Suprapubic skin (tissue), 4 donors: ENCODE results near the gene MED28.

Experiments used
- EP300 ChIP-seq: sonication (generic); formaldehyde crosslinking; IDR thresholded peaks from one replicate; pipeline ENCODE4 v1.6.1; 2017; ENCODE audit warnings: antibody characterized with exemption
- POLR2AphosphoS5 ChIP-seq, 3 donors: sonication (generic); formaldehyde crosslinking; IDR thresholded peaks; one replicate each; pipeline ENCODE4 v1.6.1; 2017; ENCODE audit warnings: antibody characterized with exemption in 3 of 3
- TF ChIP-seq, protein P1 (sequence below), 2 donors: fragments of 200-600 bp in 1 of 2; fragments of 450-650 bp in 1 of 2; sonication (generic) in 1 of 2; IDR thresholded peaks; one replicate each; pipeline ENCODE4 v1.5.1; 2016 to 2019; ENCODE audit warnings: antibody characterized with exemption in 2 of 2, mild to moderate bottlenecking in 1 of 2, moderate library complexity in 1 of 2

DNA sequence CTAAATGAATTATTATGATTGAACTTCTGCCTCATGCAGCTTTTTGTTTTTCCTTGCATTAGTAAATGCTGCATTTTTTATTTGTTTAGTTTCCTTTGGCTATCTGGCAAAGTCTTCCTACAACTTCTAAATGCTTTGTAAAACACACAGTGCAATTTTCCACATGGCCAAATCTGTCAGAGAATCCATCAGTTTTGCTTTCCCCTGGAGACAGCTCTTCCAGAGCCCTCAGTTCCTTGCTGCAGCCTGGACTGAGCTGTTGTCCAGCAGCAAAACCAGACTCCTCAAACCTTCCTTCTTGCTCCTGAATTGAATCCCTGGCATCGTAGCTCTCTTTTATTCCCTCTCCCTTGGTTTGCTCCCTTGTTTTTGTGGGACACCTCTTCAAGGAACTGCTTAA lies 42.6 kb downstream of the MED28 start:
- no peak for TF ChIP-seq EP300
- no peak for TF ChIP-seq POLR2AphosphoS5 (IDR thresholded peaks at IDR 0.05)
- TF ChIP-seq, protein P1, sequence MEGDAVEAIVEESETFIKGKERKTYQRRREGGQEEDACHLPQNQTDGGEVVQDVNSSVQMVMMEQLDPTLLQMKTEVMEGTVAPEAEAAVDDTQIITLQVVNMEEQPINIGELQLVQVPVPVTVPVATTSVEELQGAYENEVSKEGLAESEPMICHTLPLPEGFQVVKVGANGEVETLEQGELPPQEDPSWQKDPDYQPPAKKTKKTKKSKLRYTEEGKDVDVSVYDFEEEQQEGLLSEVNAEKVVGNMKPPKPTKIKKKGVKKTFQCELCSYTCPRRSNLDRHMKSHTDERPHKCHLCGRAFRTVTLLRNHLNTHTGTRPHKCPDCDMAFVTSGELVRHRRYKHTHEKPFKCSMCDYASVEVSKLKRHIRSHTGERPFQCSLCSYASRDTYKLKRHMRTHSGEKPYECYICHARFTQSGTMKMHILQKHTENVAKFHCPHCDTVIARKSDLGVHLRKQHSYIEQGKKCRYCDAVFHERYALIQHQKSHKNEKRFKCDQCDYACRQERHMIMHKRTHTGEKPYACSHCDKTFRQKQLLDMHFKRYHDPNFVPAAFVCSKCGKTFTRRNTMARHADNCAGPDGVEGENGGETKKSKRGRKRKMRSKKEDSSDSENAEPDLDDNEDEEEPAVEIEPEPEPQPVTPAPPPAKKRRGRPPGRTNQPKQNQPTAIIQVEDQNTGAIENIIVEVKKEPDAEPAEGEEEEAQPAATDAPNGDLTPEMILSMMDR (IDR thresholded peaks at IDR 0.05), result no peak
